ENCODE results near the gene TTC28. TPM values are rescaled to one million over a fixed set of nuclear protein-coding genes. Genes with fewer than 3 reads are reported as not detected.
"Not testable (repeated sequence)": the region's sequence is repeated elsewhere in the genome, so short reads cannot be mapped to it uniquely, and the experiment has no call there.

The TTC28 gene
- total RNA-seq, 1 donor from 2014 or later, result 46.2 TPM

GRCh38 chr22:28703436-28703835 lies 23.8 kb upstream of the TTC28 start:
- H3K9me3 ChIP-seq (ENCODE audit: low read depth), result no peaks in the 10 kb centered on the region
- no peak overlapping the region for H2AFZ ChIP-seq (replicated peaks)
- no peaks in the 10 kb centered on the region for H3K79me2 ChIP-seq (ENCODE audit: low read depth)
- H3K27me3 Mint-ChIP-seq (ENCODE audit: insufficient read depth, low read depth), result no peaks in the 10 kb centered on the region
- no peak overlapping the region for H3K4me3 Mint-ChIP-seq
- no peaks in the 10 kb centered on the region for H4K20me1 ChIP-seq (ENCODE audit: low read depth)
- H3K27ac Mint-ChIP-seq, result no peak overlapping the region
- H3K36me3 Mint-ChIP-seq, result peaks cover 15% of the 10 kb centered on the region
- no peaks in the 10 kb centered on the region for H3K4me1 ChIP-seq
- H3K36me3 ChIP-seq, result no peaks in the 10 kb centered on the region
- no peak overlapping the region for H3K27ac ChIP-seq
- TF ChIP-seq EZH2 (IDR thresholded peaks at IDR 0.05) (no peak), CTCF (IDR thresholded peaks at IDR 0.05) (no peak), EZH2phosphoT487 (IDR thresholded peaks at IDR 0.05) (no peak)
- DNase-seq (ENCODE audit: low spot score), result no peak
- no peaks in the 10 kb centered on the region for H3K9me3 Mint-ChIP-seq
- H3K4me3 ChIP-seq, result no peak overlapping the region
- no peaks in the 10 kb centered on the region for H3F3A ChIP-seq (ENCODE audit: low read depth)
- H3K9ac ChIP-seq, result no peak overlapping the region
- no peaks in the 10 kb centered on the region for H3K4me1 Mint-ChIP-seq
- H3K27me3 ChIP-seq, result no peaks in the 10 kb centered on the region
- H3K4me2 ChIP-seq, result no peak overlapping the region

GRCh38 chr22:28702891-28703290 lies 23.3 kb upstream of the TTC28 start:
- H3K4me3 ChIP-seq, result no peak overlapping the region
- H4K20me1 ChIP-seq (ENCODE audit: low read depth), result no peaks in the 10 kb centered on the region
- no peaks in the 10 kb centered on the region for H3K27me3 ChIP-seq
- no peaks in the 10 kb centered on the region for H3K4me1 ChIP-seq
- H3K27ac Mint-ChIP-seq, result no peak overlapping the region
- no peak overlapping the region for H3K4me3 Mint-ChIP-seq
- H3K4me1 Mint-ChIP-seq, result no peaks in the 10 kb centered on the region
- no peaks in the 10 kb centered on the region for H3K9me3 Mint-ChIP-seq
- H3K27ac ChIP-seq, result no peak overlapping the region
- no peaks in the 10 kb centered on the region for H3K79me2 ChIP-seq (ENCODE audit: low read depth)
- H3F3A ChIP-seq (ENCODE audit: low read depth), result no peaks in the 10 kb centered on the region
- H3K9ac ChIP-seq, result no peak overlapping the region
- no peak overlapping the region for H2AFZ ChIP-seq (replicated peaks)
- H3K4me2 ChIP-seq, result no peak overlapping the region
- no peak for DNase-seq (ENCODE audit: low spot score)
- peaks cover 15% of the 10 kb centered on the region for H3K36me3 Mint-ChIP-seq
- H3K27me3 Mint-ChIP-seq (ENCODE audit: insufficient read depth, low read depth), result no peaks in the 10 kb centered on the region
- no peaks in the 10 kb centered on the region for H3K36me3 ChIP-seq
- TF ChIP-seq EZH2 (IDR thresholded peaks at IDR 0.05) (no peak), CTCF (IDR thresholded peaks at IDR 0.05) (no peak), EZH2phosphoT487 (IDR thresholded peaks at IDR 0.05) (no peak)
- H3K9me3 ChIP-seq (ENCODE audit: low read depth), result no peaks in the 10 kb centered on the region

GRCh38 chr22:28693041-28693760 lies 13.6 kb upstream of the TTC28 start:
- H3K27ac ChIP-seq; H3K4me1 ChIP-seq; H3K27me3 Mint-ChIP-seq (ENCODE audit: insufficient read depth, low read depth); H3K9me3 ChIP-seq (ENCODE audit: low read depth); DNase-seq (ENCODE audit: low spot score); H3K36me3 Mint-ChIP-seq; H2AFZ ChIP-seq (replicated peaks); H3K4me3 ChIP-seq; H3K4me2 ChIP-seq; H3F3A ChIP-seq (ENCODE audit: low read depth); H4K20me1 ChIP-seq (ENCODE audit: low read depth); H3K79me2 ChIP-seq (ENCODE audit: low read depth); H3K9ac ChIP-seq; H3K27me3 ChIP-seq; H3K36me3 ChIP-seq; H3K4me3 Mint-ChIP-seq; H3K9me3 Mint-ChIP-seq: not testable (repeated sequence)
- Mint-ChIP-seq H3K27ac (peak overlapping the region; percentile 42), H3K4me1 (peaks cover 29% of the 10 kb centered on the region)

- peaks cover 26% of the 10 kb centered on the region for H3K4me1 Mint-ChIP-seq
- not testable (repeated sequence) for H4K20me1 ChIP-seq (ENCODE audit: low read depth); H3K36me3 ChIP-seq; H3K9me3 ChIP-seq (ENCODE audit: low read depth); H3K4me2 ChIP-seq; H3K4me1 ChIP-seq; H3K27me3 Mint-ChIP-seq (ENCODE audit: insufficient read depth, low read depth); H3F3A ChIP-seq (ENCODE audit: low read depth); H3K36me3 Mint-ChIP-seq; H3K9me3 Mint-ChIP-seq; H3K27ac ChIP-seq; H3K27ac Mint-ChIP-seq; H2AFZ ChIP-seq (replicated peaks); DNase-seq (ENCODE audit: low spot score); H3K27me3 ChIP-seq; H3K4me3 Mint-ChIP-seq; H3K4me3 ChIP-seq; H3K9ac ChIP-seq; H3K79me2 ChIP-seq (ENCODE audit: low read depth)
Measured at GRCh38 chr22:28689796-28690195, 10.2 kb upstream of the TTC28 start.

- not testable (repeated sequence) for H2AFZ ChIP-seq (replicated peaks); H3K4me2 ChIP-seq; H3K27me3 ChIP-seq; H3K4me3 Mint-ChIP-seq; H3K27ac ChIP-seq; H3K4me1 ChIP-seq; H3K9me3 Mint-ChIP-seq; DNase-seq (ENCODE audit: low spot score); H3K27me3 Mint-ChIP-seq (ENCODE audit: insufficient read depth, low read depth); H3K9me3 ChIP-seq (ENCODE audit: low read depth); H3K4me3 ChIP-seq; H3K36me3 Mint-ChIP-seq; H3K36me3 ChIP-seq; H3K4me1 Mint-ChIP-seq; H3K9ac ChIP-seq; H4K20me1 ChIP-seq (ENCODE audit: low read depth)
- Histone ChIP-seq H3K79me2 (ENCODE audit: low read depth) (peaks cover 15% of the 10 kb centered on the region), H3F3A (ENCODE audit: low read depth) (peaks cover 31% of the 10 kb centered on the region)
- H3K27ac Mint-ChIP-seq, result peak overlapping the region; percentile 60
Measured at GRCh38 chr22:28682966-28683365, 3.3 kb upstream of the TTC28 start.

GRCh38 chr22:28680813-28681490 lies 1.3 kb upstream of the TTC28 start:
- not testable (repeated sequence) for H3K9me3 Mint-ChIP-seq; H3K4me3 ChIP-seq; H3K4me1 Mint-ChIP-seq; H2AFZ ChIP-seq (replicated peaks); H3K27ac Mint-ChIP-seq; H3K9ac ChIP-seq; H3K4me2 ChIP-seq; H3K4me1 ChIP-seq; H3K36me3 ChIP-seq; DNase-seq (ENCODE audit: low spot score); H3K36me3 Mint-ChIP-seq; H3K27me3 Mint-ChIP-seq (ENCODE audit: insufficient read depth, low read depth); H3K27ac ChIP-seq; H3K9me3 ChIP-seq (ENCODE audit: low read depth); H3K27me3 ChIP-seq
- peaks cover 31% of the 10 kb centered on the region for H3F3A ChIP-seq (ENCODE audit: low read depth)
- H4K20me1 ChIP-seq (ENCODE audit: low read depth), result peaks cover 12% of the 10 kb centered on the region
- H3K4me3 Mint-ChIP-seq, result peak overlapping the region; percentile 95
- peaks cover 32% of the 10 kb centered on the region for H3K79me2 ChIP-seq (ENCODE audit: low read depth)
